CD14-positive monocyte (primary cell): ENCODE results near the gene GID8. TPM values are rescaled to one million over a fixed set of nuclear protein-coding genes. Genes with fewer than 3 reads are reported as not detected.

Experiments
- DNase-seq, 3 donors: peaks; one replicate each; pipeline ENCODE4 v3.0.0-alpha.2; 2011 to 2022
- H2AFZ ChIP-seq: 2 replicates; pipeline ENCODE4 v1.6.0; 2012; ENCODE audit warnings: mild to moderate bottlenecking, low read depth, low read length, inconsistent platforms; ENCODE audit not compliant: insufficient read depth, poor library complexity, severe bottlenecking
- H3K27ac ChIP-seq, 2 donors: 1 replicate in 1 of 2; 2 replicates in 1 of 2; pipeline ENCODE4 v1.5.1; 2012 to 2013; ENCODE audit warnings: low read length in 2 of 2, control low read depth in 1 of 2, inconsistent platforms in 1 of 2, low read depth in 1 of 2, mild to moderate bottlenecking in 1 of 2
- H3K27me3 ChIP-seq, 2 donors: one replicate each; pipeline versions ENCODE4 v1.6.0 to v1.6.1; 2011 to 2013; ENCODE audit warnings: low read length in 2 of 2; ENCODE audit not compliant: control insufficient read depth in 2 of 2, insufficient read depth in 2 of 2
- H3K36me3 ChIP-seq, 2 donors: replicated peaks in 1 of 2; 1 replicate in 1 of 2; 2 replicates in 1 of 2; pipeline versions ENCODE4 v1.5.1 to v1.6.1; 2012 to 2013; ENCODE audit warnings: low read length in 2 of 2, control low read depth in 1 of 2, inconsistent platforms in 1 of 2, mild to moderate bottlenecking in 1 of 2; ENCODE audit not compliant: insufficient read depth in 2 of 2, control insufficient read depth in 1 of 2
- H3K4me1 ChIP-seq, 2 donors: 1 replicate in 1 of 2; 2 replicates in 1 of 2; pipeline versions ENCODE4 v1.5.1 to v1.6.1; 2012 to 2013; ENCODE audit warnings: low read length in 2 of 2, control low read depth in 1 of 2, inconsistent platforms in 1 of 2, mild to moderate bottlenecking in 1 of 2, moderate library complexity in 1 of 2; ENCODE audit not compliant: insufficient read depth in 2 of 2, control insufficient read depth in 1 of 2
- H3K4me2 ChIP-seq: replicated peaks from 2 replicates; pipeline ENCODE3; 2012; ENCODE audit warnings: low read length, moderate library complexity, mild to moderate bottlenecking; ENCODE audit not compliant: poor library complexity, severe bottlenecking; ENCODE audit errors: extremely low read depth
- H3K4me3 ChIP-seq, 3 experiments: fragments of 200-600 bp in 1 of 3; sonication (generic) in 1 of 3; replicated peaks in 1 of 3; 1 replicate in 2 of 3; 2 replicates in 1 of 3; pipeline ENCODE4 v1.5.1; 2011 to 2013; ENCODE audit warnings: low read length in 3 of 3, mild to moderate bottlenecking in 3 of 3, control low read depth in 2 of 3, low read depth in 2 of 3, inconsistent platforms in 1 of 3, moderate library complexity in 1 of 3
- H3K79me2 ChIP-seq: 2 replicates; pipeline ENCODE4 v1.6.0; 2012; ENCODE audit warnings: mild to moderate bottlenecking, control low read depth, inconsistent platforms, low read length, moderate library complexity; ENCODE audit not compliant: insufficient read depth
- H3K9ac ChIP-seq: 2 replicates; pipeline ENCODE4 v1.6.0; 2017; ENCODE audit warnings: low read length, mild to moderate bottlenecking; ENCODE audit not compliant: insufficient read depth, poor library complexity, severe bottlenecking
- H3K9me3 ChIP-seq, 2 donors: replicated peaks in 1 of 2; 1 replicate in 1 of 2; 2 replicates in 1 of 2; pipeline versions ENCODE4 v1.5.1 to v1.6.1; 2012 to 2013; ENCODE audit warnings: low read length in 2 of 2, control low read depth in 1 of 2; ENCODE audit not compliant: control insufficient read depth in 1 of 2, insufficient read depth in 1 of 2
- H4K20me1 ChIP-seq: 2 replicates; pipeline ENCODE4 v1.6.0; 2012; ENCODE audit warnings: mild to moderate bottlenecking, low read length, control low read depth, moderate library complexity; ENCODE audit not compliant: insufficient read depth
- H3K27ac Mint-ChIP-seq, 7 donors: one replicate each; pipeline ENCODE4 v1.8.0; 2020; ENCODE audit warnings: mild to moderate bottlenecking in 7 of 7, mixed read lengths in 7 of 7, moderate library complexity in 6 of 7, inconsistent platforms in 2 of 7
- H3K27me3 Mint-ChIP-seq, 3 donors: one replicate each; pipeline ENCODE4 v1.8.0; 2021 to 2022; ENCODE audit warnings: low read depth in 3 of 3, mild to moderate bottlenecking in 3 of 3, mixed read lengths in 3 of 3, moderate library complexity in 3 of 3, inconsistent platforms in 1 of 3
- H3K36me3 Mint-ChIP-seq, 2 donors: one replicate each; pipeline ENCODE4 v1.8.0; 2020; ENCODE audit warnings: mixed read lengths in 2 of 2, inconsistent platforms in 1 of 2, mild to moderate bottlenecking in 1 of 2
- H3K4me1 Mint-ChIP-seq: one replicate; pipeline ENCODE4 v1.8.0; 2020; ENCODE audit warnings: mild to moderate bottlenecking, mixed read lengths
- H3K4me3 Mint-ChIP-seq, 2 donors: one replicate each; pipeline ENCODE4 v1.8.0; 2020; ENCODE audit warnings: mild to moderate bottlenecking in 2 of 2, mixed read lengths in 2 of 2, moderate library complexity in 1 of 2
- H3K9me3 Mint-ChIP-seq, 7 donors: one replicate each; pipeline ENCODE4 v1.8.0; 2020 to 2022; ENCODE audit warnings: mixed read lengths in 7 of 7, mild to moderate bottlenecking in 6 of 7, moderate library complexity in 6 of 7, inconsistent platforms in 2 of 7
- CTCF ChIP-seq: fragments of 200-600 bp; IDR thresholded peaks from one replicate; pipeline ENCODE4 v1.8.0; 2022; ENCODE audit warnings: antibody characterized with exemption, mild to moderate bottlenecking
- whole genome bisulfite sequencing: methylation state at CpG from one replicate; pipeline ENCODE4 v1.1.5; 2013; ENCODE audit warnings: missing lambda C conversion rate; ENCODE audit not compliant: insufficient coverage; 5-methylcytosine and 5-hydroxymethylcytosine counted together
- intact Hi-C, 2 donors: fragments of 100-400 bp; cut with micrococcal nuclease; formaldehyde crosslinking; loops; one replicate each; pipeline versions ENCODE4 v1.15.0 to v1.15.1; 2023
- polyA plus RNA-seq, 3 donors: library from polyadenylated mRNA; depleted of rRNA in 1 of 3; unstranded in 2 of 3; stranded (reverse) in 1 of 3; fragments of 300-500 nt in 2 of 3; fragments of >200 nt in 1 of 3; fragmentation: Illumina TruSeq in 2 of 3; gene quantifications; 1 replicate in 2 of 3; 2 replicates in 1 of 3; pipeline ENCODE4 v1.2.3, GENCODE V29; 2012 to 2021

GID8 gene
- polyA plus RNA-seq, 3 donors: 12.4 to 19.7 (median 12.7) TPM

GRCh38 chr20:62975812-62976508, 38.0 kb downstream of the GID8 start:
- peaks cover 33 to 88% of the 10 kb centered on the region in 2 donors for H3K27me3 ChIP-seq

GRCh38 chr20:62976886-62977285, 38.9 kb downstream of the GID8 start:
- Mint-ChIP-seq H3K4me1 (peaks cover 35% of the 10 kb centered on the region), H3K27me3 (peaks cover 83 to 98% (median 95%) of the 10 kb centered on the region in 3 donors), H3K27ac (no peak overlapping the region), H3K9me3 (peaks cover 0 to 20% (median 9%) of the 10 kb centered on the region in 7 donors), H3K4me3 (no peak overlapping the region), H3K36me3 (no peaks in the 10 kb centered on the region)
- WGBS: 95% methylated on average over 14 of the region's 16 CpGs
- Histone ChIP-seq H2AFZ (no peak overlapping the region), H3K9ac (no peak overlapping the region), H3K9me3 (peaks cover 3 to 4% of the 10 kb centered on the region in 2 donors), H4K20me1 (no peaks in the 10 kb centered on the region), H3K4me2 (no peak overlapping the region), H3K4me1 (peaks cover 32 to 36% of the 10 kb centered on the region in 2 donors), H3K79me2 (no peaks in the 10 kb centered on the region), H3K36me3 (no peaks in the 10 kb centered on the region), H3K27ac (no peak overlapping the region), H3K4me3 (no peak overlapping the region), H3K27me3 (peaks cover 38 to 92% of the 10 kb centered on the region in 2 donors)
- TF ChIP-seq CTCF: no peak
- DNase-seq: no peak
- intact Hi-C loops: no loop called here

More at GRCh38 chr20:62975812-62976508, 38.0 kb downstream of the GID8 start:
- no peak for DNase-seq
- Mint-ChIP-seq H3K4me1 (peaks cover 28% of the 10 kb centered on the region), H3K36me3 (no peaks in the 10 kb centered on the region), H3K4me3 (peak overlapping the region in 1 of 2 donors; percentile 48), H3K9me3 (peaks cover 0 to 20% (median 9%) of the 10 kb centered on the region in 7 donors), H3K27ac (no peak overlapping the region), H3K27me3 (peaks cover 80 to 98% (median 95%) of the 10 kb centered on the region in 3 donors)
- peaks cover 25 to 29% of the 10 kb centered on the region in 2 donors for H3K4me1 ChIP-seq
- no peaks in the 10 kb centered on the region for H3K79me2 ChIP-seq
- intact Hi-C loops: no loop called here
- 91% methylated on average over 7 of the region's 9 CpGs for WGBS
- no peaks in the 10 kb centered on the region for H3K36me3 ChIP-seq
- peaks cover 3 to 4% of the 10 kb centered on the region in 2 donors for H3K9me3 ChIP-seq
- no peak overlapping the region for H3K4me3 ChIP-seq
- TF ChIP-seq CTCF: no peak
- no peak overlapping the region for H3K4me2 ChIP-seq
- H3K27ac ChIP-seq: no peak overlapping the region
- no peak overlapping the region for H3K9ac ChIP-seq
- H2AFZ ChIP-seq: no peak overlapping the region
- no peaks in the 10 kb centered on the region for H4K20me1 ChIP-seq
